ENCODE measurements around the gene DMTF1.

DNA sequence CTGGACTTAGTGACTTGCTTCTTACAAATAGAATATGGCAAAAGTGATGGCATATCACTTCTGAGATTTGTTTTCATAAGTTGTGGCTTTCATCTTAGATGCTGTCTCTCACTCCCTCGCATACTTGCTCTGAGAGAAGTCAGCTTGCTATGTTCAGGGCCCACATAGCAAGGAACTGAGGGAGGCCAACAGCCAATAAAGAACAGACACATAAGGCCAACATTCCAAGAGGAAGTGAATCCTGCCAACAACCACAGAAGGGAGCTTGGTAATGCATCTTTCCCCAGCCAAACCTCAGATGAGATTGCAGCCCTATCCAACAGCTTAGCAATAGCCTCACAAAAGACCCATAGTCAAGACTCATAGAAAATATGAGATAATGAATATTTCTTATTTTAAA lies 39.2 kb upstream of the DMTF1 start:
- TF ChIP-seq, protein P1, sequence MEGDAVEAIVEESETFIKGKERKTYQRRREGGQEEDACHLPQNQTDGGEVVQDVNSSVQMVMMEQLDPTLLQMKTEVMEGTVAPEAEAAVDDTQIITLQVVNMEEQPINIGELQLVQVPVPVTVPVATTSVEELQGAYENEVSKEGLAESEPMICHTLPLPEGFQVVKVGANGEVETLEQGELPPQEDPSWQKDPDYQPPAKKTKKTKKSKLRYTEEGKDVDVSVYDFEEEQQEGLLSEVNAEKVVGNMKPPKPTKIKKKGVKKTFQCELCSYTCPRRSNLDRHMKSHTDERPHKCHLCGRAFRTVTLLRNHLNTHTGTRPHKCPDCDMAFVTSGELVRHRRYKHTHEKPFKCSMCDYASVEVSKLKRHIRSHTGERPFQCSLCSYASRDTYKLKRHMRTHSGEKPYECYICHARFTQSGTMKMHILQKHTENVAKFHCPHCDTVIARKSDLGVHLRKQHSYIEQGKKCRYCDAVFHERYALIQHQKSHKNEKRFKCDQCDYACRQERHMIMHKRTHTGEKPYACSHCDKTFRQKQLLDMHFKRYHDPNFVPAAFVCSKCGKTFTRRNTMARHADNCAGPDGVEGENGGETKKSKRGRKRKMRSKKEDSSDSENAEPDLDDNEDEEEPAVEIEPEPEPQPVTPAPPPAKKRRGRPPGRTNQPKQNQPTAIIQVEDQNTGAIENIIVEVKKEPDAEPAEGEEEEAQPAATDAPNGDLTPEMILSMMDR (IDR thresholded peaks at IDR 0.05), result no peak
- TF ChIP-seq POLR2A (IDR thresholded peaks at IDR 0.05), result no peak
